GM21825 (cell line): ENCODE data around the gene CAPZB.

Experiments
- ATAC-seq: cut with Tn5 transposase; IDR thresholded peaks from one replicate; pipeline ENCODE4 v1.9.1; 2021; ENCODE audit warnings: mild to moderate bottlenecking, moderate library complexity; ENCODE audit not compliant: unreplicated experiment

CAPZB gene

DNA sequence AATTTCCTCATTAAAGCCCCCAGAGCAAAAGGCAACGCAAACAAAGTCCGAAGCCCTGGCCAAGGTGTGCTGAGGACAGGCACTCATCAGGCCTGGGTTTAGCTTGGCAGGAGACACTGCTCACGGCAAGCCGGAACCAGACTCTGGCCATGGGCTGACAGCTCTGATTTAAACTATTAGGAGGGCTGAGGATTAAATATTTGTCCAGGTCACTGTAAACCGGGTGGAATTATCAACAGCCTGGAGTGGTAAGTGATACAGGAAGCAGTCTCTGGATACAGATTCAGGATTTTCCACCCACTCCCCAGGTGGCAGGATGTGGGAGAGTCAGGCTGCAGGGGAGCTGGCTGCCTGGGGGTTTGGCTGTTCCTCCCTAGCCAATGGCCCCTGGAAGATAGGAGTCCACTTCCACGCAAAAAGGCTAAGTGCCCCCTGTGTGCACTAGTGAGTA lies 130.8 kb downstream of the CAPZB start:
- ATAC-seq, result no peak

DNA sequence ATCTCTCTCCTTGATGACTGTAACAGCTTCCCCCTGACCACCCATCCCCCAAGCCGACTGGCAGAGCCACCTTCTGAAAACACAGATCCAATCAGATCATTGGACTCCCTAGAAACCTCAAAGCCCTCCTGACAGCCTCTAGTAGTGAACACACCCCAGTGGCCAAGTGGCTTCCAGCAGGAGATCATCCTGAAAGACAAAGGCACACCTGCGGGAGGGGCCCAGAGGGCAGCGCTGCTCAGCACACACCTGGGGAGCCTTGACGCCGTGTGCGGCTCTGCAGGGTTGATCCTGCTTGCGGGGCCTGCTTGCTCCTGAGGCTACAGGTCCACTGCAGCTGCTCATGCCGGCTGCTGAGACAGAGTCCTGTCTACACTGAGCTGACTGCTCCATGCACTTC lies 131.7 kb downstream of the CAPZB start:
- no peak for ATAC-seq

DNA sequence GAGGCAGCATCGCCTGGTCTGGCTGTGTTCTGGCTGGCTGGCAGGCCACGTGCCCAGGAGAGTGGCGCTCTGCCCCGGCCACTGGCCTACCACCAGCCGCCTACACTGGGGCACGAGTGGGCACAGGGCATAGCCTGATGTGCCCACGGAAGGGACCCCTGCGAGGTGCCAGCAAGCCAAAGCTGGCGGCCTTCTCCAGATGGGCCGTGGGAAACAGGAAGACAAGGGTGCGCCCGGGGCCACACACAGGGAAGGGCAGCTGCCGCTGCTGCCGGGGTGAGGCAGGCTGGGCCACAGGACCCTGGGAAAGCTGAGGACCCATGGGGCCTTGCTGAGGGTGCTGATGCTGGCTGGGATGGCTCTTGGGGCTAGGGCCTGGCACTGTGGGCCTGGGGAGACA lies 132.5 kb downstream of the CAPZB start:
- no peak for ATAC-seq

- no peak for ATAC-seq
Measured at GRCh38 chr1:19351873-19352272, 133.5 kb downstream of the CAPZB start.

DNA sequence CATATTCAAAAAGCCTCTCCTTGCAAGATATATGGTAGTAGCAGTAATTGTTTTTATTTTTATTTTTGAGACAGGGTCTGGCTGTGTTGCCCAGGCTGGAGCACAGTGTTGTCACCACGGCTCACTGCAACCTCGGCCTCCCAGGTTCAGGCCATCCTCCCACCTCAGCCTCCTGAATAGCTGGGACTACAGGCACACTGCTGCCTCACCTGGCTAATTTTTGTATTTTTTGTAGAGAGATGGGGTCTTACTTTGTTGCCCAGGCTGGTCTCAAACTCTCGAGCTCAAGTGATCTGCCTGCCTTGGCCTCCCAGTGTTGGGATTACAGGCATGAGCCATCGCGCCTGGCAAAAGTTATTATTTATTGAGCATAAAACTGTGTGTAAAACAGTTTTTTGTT lies 134.8 kb downstream of the CAPZB start:
- no peak for ATAC-seq

- ATAC-seq, result no peak
Measured at GRCh38 chr1:19349999-19350398, 135.3 kb downstream of the CAPZB start.

DNA sequence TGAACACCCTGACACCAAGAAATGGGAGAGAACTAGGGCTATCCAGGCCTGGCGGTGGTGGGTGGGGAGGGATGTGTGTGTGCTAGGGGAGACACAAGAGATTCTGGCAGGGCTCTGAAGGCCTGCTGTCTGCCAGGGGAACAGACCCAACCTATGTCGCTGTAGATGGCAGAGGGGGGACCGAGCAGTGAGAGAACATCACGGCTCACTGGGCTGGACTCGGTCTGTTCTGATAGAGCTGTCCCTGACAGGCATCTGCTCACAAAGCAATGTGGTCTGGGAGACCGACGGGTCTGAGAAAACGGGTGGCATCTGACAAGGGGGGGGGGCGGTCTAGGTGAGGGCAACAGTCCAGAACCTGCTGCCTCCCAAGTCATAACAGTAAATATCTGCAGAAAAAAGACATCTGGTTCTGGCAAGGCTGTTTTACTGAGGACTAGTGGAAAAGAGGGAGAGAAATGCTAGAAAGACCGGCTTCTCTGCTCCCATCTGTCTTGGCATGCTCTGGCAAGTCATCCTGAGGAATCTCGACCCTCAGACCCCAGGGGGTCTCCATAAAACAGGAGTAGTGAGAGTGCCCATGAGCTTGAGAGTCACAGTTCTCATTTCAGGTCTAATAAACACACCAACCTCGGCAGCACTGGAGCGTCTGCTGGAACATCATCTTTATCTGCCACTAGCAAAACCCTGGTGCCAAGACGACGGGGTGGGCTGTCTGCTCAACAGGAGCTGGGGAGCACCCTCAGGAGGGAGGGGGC lies 136.7 kb downstream of the CAPZB start:
- ATAC-seq, result no peak

DNA sequence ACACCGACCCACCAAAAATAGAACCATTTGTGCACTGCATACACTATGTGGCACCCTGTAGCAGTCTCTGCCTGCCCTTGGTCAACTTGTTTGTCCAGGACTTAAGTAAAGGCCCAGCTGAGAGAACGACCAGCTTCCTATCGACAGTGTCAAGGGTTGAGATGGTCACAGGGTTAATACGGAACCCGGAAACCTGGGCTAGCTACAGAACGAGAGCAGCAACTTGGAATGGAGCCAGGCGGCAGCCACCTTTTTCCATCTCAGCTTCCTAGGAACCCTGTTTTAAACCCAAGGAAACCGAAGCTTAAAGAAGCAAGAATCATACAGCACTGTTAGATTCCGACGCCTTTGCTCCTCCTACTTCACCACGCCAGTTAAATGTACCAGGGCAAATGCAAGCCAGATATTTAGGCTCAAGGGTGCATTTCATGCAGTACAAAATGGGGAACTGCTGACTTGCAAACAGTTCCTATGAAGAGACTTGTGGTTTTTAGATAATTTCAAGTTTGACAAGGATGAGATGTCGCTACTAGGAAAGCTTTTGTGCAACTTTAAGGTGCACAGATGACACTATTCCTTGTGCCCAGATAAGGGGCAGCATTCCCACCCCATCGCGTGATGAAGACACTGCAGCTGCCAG lies 137.7 kb downstream of the CAPZB start:
- no peak for ATAC-seq

DNA sequence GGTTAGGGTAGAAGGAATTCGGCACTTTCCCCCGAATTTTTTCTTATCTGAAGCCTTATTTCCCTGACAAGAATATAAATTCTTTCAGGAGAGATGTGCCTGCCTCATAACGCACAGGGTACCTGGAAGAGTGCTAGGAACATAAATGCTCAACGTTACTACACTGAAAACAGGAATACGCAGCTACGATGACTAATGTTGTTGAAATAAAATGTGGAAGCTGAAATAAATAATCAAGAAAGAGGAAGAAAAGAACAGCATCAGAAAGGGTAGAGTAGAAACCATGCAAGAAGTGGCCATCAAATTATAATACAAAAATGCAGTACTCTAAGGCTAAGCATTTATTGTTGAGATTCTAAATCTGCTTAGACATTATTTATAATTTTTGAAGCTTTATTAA lies 139.3 kb downstream of the CAPZB start:
- no peak for ATAC-seq

DNA sequence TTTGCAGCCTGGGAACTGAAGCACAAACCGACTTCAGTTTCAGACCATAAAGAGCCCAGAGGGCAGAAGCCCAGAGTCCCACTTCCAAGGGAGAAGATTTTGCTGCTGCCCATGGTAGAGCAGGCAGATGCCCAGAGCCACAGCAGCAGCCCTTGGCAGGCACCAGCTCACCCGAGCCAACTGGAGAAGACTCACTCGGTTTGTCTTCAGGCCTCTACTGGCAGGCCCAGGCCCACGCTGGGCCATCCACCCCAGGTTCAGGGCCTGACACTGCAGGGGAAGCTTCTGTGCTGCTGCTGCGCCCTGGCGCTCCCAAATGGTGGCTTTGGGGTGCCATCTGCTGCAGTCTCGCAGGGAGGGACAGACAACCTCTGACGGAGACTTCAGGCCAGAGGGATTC lies 139.9 kb downstream of the CAPZB start:
- no peak for ATAC-seq

DNA sequence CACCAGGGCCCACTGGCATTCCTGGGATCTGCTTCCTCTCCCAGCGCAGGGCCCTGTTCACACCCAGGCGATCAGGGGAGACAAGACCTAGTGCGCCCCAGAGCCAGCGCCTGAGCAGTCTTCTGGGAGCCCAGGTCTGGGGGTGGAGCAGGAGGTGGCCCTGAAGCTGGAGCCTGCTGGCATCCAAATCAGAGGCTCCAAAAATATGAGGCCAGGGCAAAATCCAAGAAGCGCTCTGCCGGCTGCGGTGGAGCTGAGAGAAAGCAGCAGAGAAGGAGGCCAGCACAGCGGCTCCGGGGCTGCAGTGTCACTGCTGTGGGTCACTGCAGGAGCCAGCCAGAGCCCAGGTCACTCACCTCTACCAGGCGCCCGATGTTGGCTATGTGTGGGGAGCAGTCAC lies 140.5 kb downstream of the CAPZB start:
- no peak for ATAC-seq

DNA sequence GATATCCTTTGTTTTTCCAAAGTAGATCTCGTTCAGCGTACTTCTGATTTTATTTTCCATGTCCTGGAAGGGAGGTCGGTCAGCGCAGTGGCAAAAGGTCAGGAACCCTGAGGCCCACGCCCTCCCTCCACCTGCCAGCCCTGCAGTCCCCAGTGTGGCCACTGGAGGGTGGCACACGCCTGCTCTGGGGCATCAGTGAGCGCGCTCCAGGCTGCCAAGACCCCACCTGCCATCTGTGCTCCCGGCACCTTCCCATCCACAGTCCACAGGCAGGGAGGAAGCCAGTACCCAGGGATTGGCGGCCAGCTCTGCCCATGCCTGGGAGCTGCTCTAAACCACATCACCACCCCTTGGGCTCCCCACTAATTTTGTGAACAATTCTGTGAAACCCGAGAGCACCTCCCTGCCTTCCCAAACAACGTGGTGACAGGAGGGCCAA lies 140.9 kb downstream of the CAPZB start:
- ATAC-seq, result no peak

DNA sequence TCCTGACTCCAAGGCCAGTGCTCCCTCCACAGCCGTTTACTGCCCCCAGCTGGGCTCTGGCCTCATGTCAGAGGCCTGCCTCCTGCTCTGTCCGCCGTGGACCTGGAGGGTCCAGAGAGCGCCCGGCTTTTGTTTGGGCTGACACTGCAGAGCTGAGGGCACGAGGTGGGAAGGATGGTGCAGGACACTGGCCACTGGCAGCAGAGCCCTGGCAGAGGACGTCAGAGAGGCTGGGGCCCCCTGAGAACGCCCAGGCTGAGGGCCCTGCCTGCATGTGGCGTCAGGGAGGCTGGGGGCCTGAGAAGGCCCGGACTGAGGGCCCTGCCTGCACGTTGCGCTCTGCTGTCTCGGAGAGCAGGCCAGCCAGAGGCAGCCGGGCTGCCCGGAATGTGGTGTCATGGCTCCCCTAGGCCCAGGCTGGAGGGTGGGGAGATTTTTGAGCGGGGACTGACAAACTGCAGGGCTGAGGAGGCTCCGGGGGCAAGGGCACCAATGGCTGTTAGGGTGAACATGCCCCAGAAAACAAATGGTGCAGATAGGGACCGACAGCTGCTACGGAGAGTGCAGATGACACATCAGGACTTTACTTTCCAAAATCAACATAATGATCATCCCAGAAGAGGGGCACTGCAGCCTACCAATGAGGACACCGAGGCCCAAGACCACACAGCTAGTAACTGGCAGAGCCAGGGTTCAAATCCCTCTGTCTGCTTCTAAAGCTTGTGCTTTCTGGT lies 141.6 kb downstream of the CAPZB start:
- ATAC-seq, result no peak

- ATAC-seq, result no peak
Measured at GRCh38 chr1:19342894-19343616, 142.3 kb downstream of the CAPZB start.

DNA sequence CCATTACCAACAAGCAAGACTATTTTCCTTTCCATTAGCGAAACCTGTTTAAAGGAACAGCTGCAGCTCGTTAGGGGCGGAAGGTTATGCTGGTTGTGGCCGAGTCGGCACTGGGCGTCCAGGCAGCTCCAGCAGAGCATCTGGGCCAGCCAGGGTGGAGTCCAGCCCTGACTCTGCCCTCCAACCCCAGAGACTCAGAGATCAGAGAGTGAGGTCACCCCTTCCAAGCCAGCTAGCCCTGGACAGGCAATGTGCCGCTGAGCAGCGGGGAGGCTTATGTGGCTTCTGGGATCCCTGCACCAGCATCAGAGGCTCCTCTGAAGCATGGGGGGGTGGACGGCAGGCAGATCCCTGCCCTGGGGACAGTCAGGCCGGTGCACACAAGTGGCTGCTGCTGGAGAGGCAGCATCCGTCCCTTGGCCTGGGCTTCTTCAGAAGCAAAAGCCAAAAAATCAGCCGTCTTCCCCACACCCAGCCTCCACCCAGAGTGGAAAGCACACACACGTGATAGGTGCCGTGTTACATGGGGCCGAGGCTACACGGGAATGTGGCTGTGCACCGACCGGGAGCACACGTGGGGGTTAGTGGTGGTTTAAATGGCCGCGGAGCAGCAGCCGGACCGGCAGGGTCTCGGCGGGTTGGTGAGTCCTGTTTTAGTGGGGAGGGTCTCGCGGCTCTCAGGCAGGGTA lies 143.1 kb downstream of the CAPZB start:
- ATAC-seq, result no peak

- no peak for ATAC-seq
Measured at GRCh38 chr1:19341201-19342061, 143.9 kb downstream of the CAPZB start.

- no peak for ATAC-seq
Measured at GRCh38 chr1:19340387-19340937, 144.9 kb downstream of the CAPZB start.

DNA sequence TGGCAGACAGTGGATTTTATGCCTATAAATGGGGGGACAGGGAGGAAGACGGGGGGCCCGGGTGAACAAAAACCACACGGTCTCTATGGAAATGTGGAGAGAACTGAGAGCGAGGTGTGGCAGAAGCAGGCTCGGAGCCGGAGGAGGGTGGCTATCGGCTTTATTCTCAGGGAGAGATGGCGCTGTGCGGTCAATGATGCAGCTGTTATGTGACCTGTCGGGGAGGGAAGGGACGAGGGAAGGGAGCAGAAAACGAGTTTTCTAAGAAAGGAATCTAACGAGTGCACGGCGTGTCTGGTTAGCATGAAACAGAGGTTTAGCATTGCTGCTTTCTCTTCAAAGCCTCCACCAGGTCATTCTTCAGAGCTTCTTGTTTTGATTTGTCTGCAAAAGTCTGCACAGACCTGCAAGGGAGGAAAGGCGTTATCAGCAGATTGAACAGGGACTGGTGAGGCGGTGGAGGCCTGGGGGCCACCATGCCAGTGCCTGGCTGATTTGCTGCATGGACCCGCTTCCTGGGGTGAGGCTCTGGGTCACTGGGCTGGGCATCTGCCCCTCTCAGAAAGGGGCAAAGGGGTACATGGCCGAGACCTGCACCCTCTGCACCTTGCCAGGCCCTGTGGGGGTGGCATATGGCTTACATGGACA lies 146.0 kb downstream of the CAPZB start:
- no peak for ATAC-seq

DNA sequence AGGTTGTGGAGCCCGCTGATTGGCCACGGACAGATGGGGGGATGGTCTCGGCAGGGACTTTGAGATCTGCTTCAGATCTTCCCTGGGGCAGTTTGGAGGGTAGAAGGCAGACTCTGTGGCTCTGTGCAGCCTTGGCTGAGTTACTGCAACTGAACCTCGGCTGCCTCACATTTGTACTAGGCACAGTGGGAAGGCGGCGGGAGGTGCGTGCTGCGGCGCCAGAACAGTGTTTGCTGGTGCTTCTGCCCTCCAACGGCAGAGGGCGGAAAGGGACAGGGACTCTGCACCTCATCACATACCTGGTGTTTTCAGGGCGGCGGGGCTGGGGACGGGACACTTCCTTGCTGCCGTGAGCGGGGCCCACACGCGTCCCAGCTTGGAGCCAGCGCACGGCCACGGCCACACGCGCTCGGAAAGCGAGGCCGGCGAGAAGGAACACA lies 147.0 kb downstream of the CAPZB start:
- no peak for ATAC-seq
